ENCODE measurements around the gene HNRNPM.
A peak's percentile ranks its signal among the peaks of the same experiment; 100 is the strongest.
"Not testable (repeated sequence)": the region's sequence is repeated elsewhere in the genome, so short reads cannot be mapped to it uniquely, and the experiment has no call there.

The HNRNPM gene

GRCh38 chr19:8511573-8512101 lies 66.9 kb downstream of the HNRNPM start:
- no peak for DNase-seq (ENCODE audit: low spot score)

DNA sequence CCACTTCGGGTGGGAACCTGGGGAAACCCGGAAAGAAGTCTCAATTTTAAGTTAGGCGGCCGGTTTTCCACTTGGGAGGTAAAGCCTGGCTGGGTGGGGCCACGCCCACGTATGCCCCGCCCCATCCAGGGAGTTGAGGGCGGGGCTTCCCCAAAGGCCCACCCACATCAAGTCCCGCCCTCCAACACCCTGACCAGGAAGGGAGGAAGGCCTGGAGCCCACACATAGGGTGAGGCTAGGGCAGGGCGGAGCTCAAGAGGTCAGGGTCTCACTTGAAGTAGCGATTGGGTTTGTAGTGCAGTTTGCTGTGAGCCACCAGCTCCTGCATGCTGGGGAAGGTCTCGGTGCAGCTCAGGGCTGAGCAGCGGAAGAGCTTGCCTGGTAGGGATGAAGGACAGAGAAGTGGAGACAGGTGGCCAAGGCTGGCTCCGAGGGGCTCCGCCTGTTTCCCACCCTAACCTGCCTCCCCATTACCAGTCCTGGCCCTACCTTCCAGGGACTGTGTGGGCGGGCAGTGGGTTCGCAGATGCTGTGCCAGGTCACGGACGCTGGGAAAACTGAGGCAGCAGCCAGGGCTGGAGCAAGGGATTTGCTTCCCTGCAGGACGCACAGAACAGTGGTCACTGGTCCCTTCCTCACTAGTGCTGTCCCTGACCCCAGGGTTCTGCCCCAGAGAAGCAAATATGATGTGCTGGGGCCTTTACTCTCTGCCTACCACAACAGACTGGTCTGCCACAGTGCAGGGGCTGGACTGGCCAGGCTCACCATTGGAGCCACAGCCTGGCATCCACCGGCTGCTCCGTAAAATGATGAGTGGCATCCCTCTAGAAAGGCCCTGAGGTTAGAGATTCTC lies 67.6 kb downstream of the HNRNPM start:
- no peak for DNase-seq (ENCODE audit: low spot score)

DNA sequence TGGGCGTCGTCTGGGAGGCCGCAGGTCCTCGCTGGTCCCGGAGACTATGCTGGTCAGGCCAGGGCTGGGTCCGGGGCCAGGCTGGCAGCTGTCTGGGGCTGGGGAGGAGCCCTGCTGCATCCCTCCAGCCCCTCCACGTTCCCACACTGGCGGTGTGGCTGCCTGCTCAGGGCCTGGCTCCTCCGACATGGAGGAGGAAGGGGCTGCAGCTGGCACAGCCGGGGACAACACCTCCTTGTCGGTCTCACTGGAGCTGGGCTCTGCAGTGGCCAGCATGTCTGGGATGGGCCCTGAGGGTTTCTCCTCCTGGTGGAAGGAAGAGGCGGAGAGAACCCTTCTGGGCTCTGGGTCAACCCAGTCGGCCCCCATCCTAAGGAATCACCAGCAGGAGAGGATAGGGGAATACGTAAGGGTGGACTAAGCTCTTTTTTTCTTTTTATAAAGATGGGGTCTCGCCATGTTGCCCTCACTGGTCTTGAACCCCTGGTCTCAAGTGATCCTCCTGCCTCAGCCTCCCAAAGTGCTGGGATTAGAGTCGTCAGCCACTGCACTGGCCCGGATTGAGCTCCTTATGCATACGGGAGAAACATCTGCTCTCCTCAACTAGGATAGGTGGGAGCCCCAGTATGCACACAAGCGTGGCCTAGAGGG lies 68.4 kb downstream of the HNRNPM start:
- DNase-seq (ENCODE audit: low spot score) = no peak

DNA sequence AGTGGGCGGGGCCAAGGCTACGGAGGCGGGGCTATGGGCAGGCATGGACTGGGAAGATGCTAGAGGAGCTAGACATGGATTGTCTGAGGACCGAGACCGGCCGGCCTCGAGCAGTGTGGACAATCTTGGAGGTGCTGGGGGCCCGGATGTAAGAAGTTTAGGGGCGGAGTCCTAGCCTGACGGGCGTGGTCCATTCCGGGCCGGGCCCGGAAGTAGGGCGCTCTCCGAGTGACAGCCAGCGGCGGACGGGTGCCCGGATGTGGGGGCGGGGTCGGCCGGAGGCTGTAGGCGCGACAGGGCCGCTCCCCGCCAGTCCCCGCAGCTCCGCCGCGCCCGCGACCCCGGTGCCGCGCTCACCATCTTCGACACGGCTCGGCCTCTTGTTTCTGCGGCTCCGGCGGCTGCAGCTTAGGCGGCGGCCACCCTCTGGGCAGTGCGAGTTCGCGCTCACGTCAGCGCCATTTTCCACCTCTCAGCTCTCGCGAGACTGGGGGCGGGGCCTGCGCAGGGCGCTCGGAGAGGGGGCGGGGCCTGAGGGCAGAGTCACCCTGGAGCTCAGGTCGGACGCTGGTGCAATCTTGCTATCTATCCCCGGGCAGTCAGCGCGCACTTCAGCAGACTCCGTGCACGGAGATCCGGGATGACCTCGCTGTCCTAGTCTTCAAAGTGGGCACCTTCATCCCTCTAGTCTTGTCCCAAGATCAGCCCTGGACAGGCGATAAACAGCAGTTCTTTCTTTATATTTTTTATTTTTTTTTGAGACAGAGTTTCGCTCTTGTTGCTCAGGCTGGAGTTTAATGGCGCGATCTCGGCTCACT lies 69.1 kb downstream of the HNRNPM start, which contains the start of gene ZNF414:
Gene ZNF414 (minus strand): TSS at position 481 of the 818 bp plus-strand sequence. CDS start 121 bp downstream, at position 360.
- DNase-seq (ENCODE audit: low spot score) = peak; percentile 95

DNA sequence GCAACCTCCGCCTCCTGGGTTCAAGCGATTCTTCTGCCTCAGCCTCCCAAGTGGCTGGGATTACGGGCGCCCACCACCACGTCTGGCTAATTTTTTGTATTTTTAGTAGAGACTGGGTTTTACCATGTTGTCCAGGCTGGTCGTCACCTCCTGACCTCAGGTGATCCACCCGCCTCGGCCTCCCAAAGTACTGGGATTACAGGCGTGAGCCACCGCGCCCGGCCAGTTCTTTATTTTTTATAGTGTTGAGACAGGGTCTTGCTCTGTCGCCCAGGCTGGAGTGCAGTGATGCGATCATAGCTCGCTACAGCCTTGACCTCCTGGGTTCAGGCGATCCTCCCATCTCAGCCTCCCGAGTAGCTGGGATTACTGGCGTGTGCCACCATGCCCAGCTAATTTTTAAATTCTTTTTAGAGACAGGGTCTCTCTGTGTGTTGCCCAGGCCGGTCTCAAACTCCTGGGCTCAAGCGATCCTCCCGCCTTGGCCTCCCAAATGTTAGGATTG lies 69.8 kb downstream of the HNRNPM start:
- not testable (repeated sequence) for DNase-seq (ENCODE audit: low spot score)

DNA sequence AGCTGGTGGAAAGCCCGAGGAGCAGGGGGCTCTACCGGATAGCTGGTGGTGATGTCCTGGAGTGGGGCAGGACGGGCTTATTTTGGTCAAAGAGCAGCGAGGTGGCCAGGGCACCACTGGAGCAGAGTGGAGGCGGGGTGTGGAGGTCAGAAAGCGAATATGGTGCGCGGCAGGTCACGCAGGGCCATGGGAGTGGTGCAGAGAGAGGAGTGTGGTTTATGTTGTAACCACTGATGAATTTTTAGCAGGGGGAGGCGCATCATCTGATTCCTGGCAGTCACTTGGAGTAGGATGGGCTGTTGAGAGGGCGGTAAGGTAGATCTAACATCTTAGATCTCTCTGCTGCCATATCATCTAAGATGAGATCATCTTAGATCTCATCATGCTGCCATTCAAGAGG lies 70.5 kb downstream of the HNRNPM start:
- DNase-seq (ENCODE audit: low spot score) = peak; percentile 80

- DNase-seq (ENCODE audit: low spot score) = peak; percentile 81
These were observed 73.0 kb downstream of the HNRNPM start for GRCh38 chr19:8517551-8518442.

GRCh38 chr19:8518536-8518935 lies 73.8 kb downstream of the HNRNPM start:
- no peak for DNase-seq (ENCODE audit: low spot score)

GRCh38 chr19:8519388-8519787 lies 74.6 kb downstream of the HNRNPM start:
- no peak for DNase-seq (ENCODE audit: low spot score)

DNA sequence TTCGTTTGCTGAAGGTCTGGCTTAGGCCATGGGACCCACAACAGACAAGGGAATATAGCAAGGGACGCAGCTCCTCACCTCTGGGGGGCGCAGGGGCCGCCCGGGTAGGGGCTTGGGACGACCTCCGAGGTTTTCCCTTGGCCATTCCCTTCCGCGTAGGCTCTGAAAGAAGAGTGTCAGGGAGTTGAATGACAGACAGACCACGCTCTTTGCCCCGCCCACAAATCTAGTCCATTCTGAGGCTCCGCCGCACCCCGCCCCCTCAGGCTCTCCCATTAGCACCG lies 80.6 kb downstream of the HNRNPM start:
- DNase-seq (ENCODE audit: low spot score) = no peak

DNA sequence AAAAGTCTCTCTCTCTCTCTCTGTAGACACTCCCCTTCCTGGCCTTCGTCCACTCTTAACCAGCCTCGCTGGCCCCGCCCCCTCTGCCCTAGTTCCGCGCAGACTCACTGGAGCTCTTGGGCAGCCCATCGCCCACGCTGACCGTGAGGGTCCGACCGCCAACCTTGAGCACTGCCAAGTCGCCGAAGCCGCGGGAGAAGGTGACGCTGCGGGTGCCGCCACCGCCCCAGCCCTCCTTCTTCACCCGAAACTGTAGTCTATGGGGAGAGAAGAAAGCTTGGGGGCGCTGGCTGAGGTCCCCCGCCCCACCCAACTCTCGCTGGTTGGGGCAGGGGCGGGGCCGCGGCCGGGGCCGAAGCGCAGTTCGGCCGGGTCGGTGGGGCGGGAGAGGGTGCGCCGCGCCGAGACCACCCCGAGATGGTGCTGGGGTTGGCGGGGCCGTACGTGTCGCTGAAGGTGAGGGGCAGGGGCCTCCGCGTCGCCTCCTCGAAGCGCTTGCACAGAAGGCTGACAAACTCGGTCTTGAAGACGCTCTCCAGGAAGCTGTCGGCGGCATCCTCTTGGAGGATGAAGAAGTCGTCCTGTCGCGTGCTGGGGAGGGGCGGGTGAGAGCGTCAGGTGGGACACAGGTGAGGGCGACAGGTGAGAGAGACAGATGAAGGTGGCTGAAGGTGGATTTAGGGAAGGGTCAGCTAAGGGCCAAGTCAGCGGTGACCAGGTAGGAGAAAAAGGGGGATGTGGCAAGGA lies 81.7 kb downstream of the HNRNPM start:
- no peak for DNase-seq (ENCODE audit: low spot score)

GRCh38 chr19:8528500-8528899 lies 83.7 kb downstream of the HNRNPM start:
- no peak for DNase-seq (ENCODE audit: low spot score)

DNA sequence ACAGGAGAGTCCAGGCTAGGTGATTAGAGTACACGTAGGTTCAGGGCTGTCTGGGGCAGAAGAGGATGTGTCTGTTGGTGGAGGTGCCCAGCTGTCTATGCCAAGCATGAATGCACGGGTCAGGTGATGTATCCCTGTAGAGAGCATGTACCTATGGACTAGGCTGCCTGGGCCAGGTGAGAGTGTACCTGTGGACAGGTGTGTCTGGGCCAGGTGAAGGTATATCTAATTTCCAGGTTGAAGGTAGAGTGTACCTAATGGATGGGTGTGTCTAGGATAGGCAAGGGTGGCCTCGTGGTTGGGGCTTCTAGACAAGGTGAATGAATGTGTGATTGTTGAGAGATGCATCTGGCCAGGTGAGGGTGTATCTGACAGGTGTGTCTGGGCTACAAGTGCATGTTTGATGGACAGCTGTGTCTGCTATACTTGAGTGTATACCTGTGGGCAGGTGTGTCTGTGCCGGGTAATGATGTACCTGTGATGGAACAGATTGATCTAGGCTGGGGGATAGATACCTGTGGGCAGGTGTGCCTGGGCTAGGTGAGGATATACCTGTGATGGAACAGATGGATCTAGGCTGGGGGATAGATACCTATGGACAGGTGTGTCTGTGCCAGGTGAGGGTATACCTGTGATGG lies 84.7 kb downstream of the HNRNPM start:
- DNase-seq (ENCODE audit: low spot score) = no peak

GRCh38 chr19:8530061-8530679 lies 85.4 kb downstream of the HNRNPM start:
- no peak for DNase-seq (ENCODE audit: low spot score)

DNA sequence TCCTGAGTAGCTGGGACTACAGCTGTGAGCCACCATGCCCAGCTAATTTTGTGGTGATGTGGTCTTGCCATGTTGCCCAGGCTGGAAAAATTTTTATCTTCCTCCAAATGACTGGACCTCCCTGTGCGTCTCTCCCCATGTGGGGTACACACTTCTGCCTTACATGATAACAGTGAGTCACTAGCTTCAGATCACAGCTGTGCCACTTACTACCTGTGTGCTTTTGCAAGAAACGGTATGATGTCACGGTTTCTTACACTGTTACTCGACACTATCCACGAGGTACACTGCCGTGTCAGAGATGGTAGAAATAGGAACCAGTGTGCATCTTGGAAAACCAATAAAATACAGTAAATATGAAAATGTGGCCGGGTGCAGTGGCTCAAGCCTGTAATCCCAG lies 86.7 kb downstream of the HNRNPM start:
- DNase-seq (ENCODE audit: low spot score) = no peak

- no peak for DNase-seq (ENCODE audit: low spot score)
These were observed 87.5 kb downstream of the HNRNPM start for GRCh38 chr19:8532225-8532624.

DNA sequence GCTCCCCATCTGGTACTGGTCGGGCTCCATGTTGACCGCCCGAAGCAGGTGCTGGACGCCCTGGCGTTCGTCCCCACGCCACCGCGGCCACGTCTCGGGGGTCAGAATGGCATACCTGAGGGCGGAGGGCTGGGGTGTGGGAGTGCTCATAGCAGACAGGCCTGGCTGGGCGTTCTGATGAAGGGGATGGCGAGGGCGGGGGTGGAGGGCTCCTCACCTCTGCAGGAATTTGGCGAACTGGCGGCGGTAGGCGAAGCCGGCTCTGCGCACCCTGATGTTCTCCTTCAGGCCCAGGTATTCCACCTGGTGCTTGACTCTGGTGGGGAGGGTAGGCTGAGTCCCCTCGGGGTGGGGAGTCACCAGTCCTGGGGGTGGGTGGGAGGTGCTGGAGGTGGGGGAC lies 91.5 kb downstream of the HNRNPM start:
- DNase-seq (ENCODE audit: low spot score) = no peak

DNA sequence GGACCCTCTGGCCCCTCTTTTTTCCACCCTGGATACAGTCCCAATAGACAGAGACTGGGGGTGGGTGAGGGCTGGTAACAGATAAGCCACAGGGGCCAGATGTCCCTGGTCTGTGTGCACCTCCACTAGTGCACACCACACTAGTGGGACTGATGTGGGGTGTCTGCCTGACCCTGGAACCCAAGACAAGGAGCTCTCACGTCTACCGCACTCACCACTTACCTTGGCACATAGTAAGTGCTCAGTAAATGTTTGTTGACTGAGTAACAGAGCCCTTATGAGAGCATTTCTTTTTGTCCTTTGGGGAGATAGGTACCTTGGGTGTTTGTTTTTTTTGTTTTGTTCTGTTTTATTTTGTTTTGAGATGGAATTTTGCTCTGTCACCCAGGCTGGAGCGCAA lies 92.3 kb downstream of the HNRNPM start:
- DNase-seq (ENCODE audit: low spot score) = no peak
